HCT116 (cell line): ENCODE data around the gene MCTS1. TPM values are rescaled to one million over a fixed set of nuclear protein-coding genes. Genes with fewer than 3 reads are reported as not detected.

Experiments
- ATAC-seq: fragments of 200-7000 bp; cut with Tn5 transposase; 2 replicates; pipeline ENCODE4 v1.9.1; 2020; ENCODE audit warnings: mild to moderate bottlenecking, moderate library complexity
- BruUV-seq: library from RNA; stranded (reverse); fragments of 400-500 nt; replicated peaks from 2 replicates; lab custom pipeline; 2021; lab: Mats Ljungman, UMichigan
- CTCF ChIA-PET: fragments of 300-600 bp; sonication (Branson Sonifier 250); formaldehyde crosslinking; loops from one replicate; lab custom pipeline; 2021; ENCODE audit warnings: antibody characterized with exemption; lab: Charles Lee
- POLR2A ChIA-PET: fragments of 300-600, 350-600 bp; sonication (Branson Sonifier 250); formaldehyde crosslinking; loops from one replicate; lab custom pipeline; 2021; ENCODE audit warnings: antibody characterized with exemption; lab: Charles Lee
- RAD21 ChIA-PET, 2 experiments: fragments of 300-600 bp; sonication (Branson Sonifier 250); formaldehyde crosslinking; loops; one replicate each; lab custom pipeline; 2023; ENCODE audit warnings: low total read pairs in 2 of 2; ENCODE audit not compliant: uncharacterized antibody in 2 of 2, unreplicated experiment in 2 of 2, low non-redundant PET in 1 of 2; lab: Charles Lee
- DNase-seq: peaks from one replicate; pipeline ENCODE4 v3.0.0-alpha.2; 2010; ENCODE audit warnings: low read depth, low spot score
- H2AFZ ChIP-seq: fragments of 200-600 bp; shearing (Covaris generic), sonication (generic); 2 replicates; pipeline ENCODE4 v1.6.1; 2017; ENCODE audit warnings: low read depth, mixed run types, mixed read lengths, antibody characterized with exemption, low read length; ENCODE audit not compliant: poor library complexity, severe bottlenecking
- H3K27ac ChIP-seq: 2 replicates; pipeline ENCODE4 v1.5.1; 2012; ENCODE audit warnings: low read depth, low read length
- H3K27me3 ChIP-seq: fragments of 200-600 bp; sonication (generic); 2 replicates; pipeline ENCODE4 v1.6.1; 2016; ENCODE audit warnings: mixed run types, low read length, mixed read lengths; ENCODE audit not compliant: insufficient read depth
- H3K36me3 ChIP-seq, 2 experiments: fragments of 200-500 bp in 1 of 2; fragments of 200-600 bp in 1 of 2; sonication (Bioruptor generic) in 1 of 2; sonication (generic) in 1 of 2; 2 replicates each; pipeline versions ENCODE4 v1.5.1 to v1.6.1; 2014 to 2016; ENCODE audit warnings: low read length in 2 of 2, inconsistent platforms in 1 of 2, mixed read lengths in 1 of 2, mixed run types in 1 of 2; ENCODE audit not compliant: insufficient read depth in 2 of 2, control insufficient read depth in 1 of 2
- H3K4me1 ChIP-seq, 2 experiments: fragments of 200-600 bp in 1 of 2; sonication (generic) in 1 of 2; 2 replicates each; pipeline versions ENCODE4 v1.5.1 to v1.6.1; 2012 to 2017; ENCODE audit warnings: low read length in 2 of 2, inconsistent platforms in 1 of 2, mild to moderate bottlenecking in 1 of 2, mixed read lengths in 1 of 2, mixed run types in 1 of 2, moderate library complexity in 1 of 2; ENCODE audit not compliant: insufficient read depth in 2 of 2, control insufficient read depth in 1 of 2
- H3K4me2 ChIP-seq: fragments of 200-600 bp; sonication (generic); 2 replicates; pipeline ENCODE4 v1.6.1; 2017; ENCODE audit warnings: mixed run types, low read length, mixed read lengths
- H3K4me3 ChIP-seq, 2 experiments: fragments of 200-600 bp in 1 of 2; sonication (generic) in 1 of 2; replicated peaks in 1 of 2; 2 replicates each; pipeline ENCODE4 v1.5.1; 2011 to 2016; ENCODE audit warnings: low read length in 2 of 2, control low read depth in 1 of 2, low read depth in 1 of 2, mild to moderate bottlenecking in 1 of 2, mixed read lengths in 1 of 2, mixed run types in 1 of 2
- H3K79me2 ChIP-seq: fragments of 200-600 bp; sonication (generic); 2 replicates; pipeline ENCODE4 v1.6.1; 2017; ENCODE audit warnings: mild to moderate bottlenecking, mixed run types, low read length, moderate library complexity, mixed read lengths; ENCODE audit not compliant: insufficient read depth
- H3K9ac ChIP-seq: fragments of 200-600 bp; sonication (generic); 2 replicates; pipeline ENCODE4 v1.6.1; 2016; ENCODE audit warnings: low read length, mixed read lengths
- H3K9me2 ChIP-seq: fragments of 200-600 bp; sonication (generic), shearing (Covaris generic); 2 replicates; pipeline ENCODE4 v1.6.1; 2017; ENCODE audit warnings: mixed run types, mild to moderate bottlenecking, moderate library complexity; ENCODE audit not compliant: insufficient read depth
- H3K9me3 ChIP-seq, 2 experiments: fragments of 200-500 bp in 1 of 2; fragments of 200-600 bp in 1 of 2; sonication (Bioruptor generic) in 1 of 2; sonication (generic) in 1 of 2; 2 replicates each; pipeline ENCODE4 v1.6.1; 2014 to 2017; ENCODE audit warnings: low read length in 2 of 2, mixed read lengths in 2 of 2, inconsistent platforms in 1 of 2, low read depth in 1 of 2, mild to moderate bottlenecking in 1 of 2, mixed run types in 1 of 2, moderate library complexity in 1 of 2; ENCODE audit not compliant: control insufficient read depth in 1 of 2, insufficient read depth in 1 of 2
- H4K20me1 ChIP-seq: fragments of 200-600 bp; sonication (generic), shearing (Covaris generic); 2 replicates; pipeline ENCODE4 v1.6.1; 2017; ENCODE audit warnings: mixed run types, mild to moderate bottlenecking, moderate library complexity; ENCODE audit not compliant: insufficient read depth
- CBX3 ChIP-seq: IDR thresholded peaks from 2 replicates; pipeline ENCODE4 v1.6.1; 2012; ENCODE audit warnings: low read depth
- CEBPB ChIP-seq: IDR thresholded peaks from 2 replicates; pipeline ENCODE4 v1.6.1; 2012; ENCODE audit warnings: low read depth
- EZH2phosphoT487 ChIP-seq: fragments of 200-600 bp; IDR thresholded peaks from 2 replicates; pipeline ENCODE4 v1.6.1; 2018; ENCODE audit warnings: antibody characterized with exemption, borderline replicate concordance
- FOSL1 ChIP-seq: IDR thresholded peaks from 2 replicates; pipeline ENCODE4 v1.6.1; 2012; ENCODE audit warnings: low read depth
- RAD21 ChIP-seq: IDR thresholded peaks from 2 replicates; pipeline ENCODE4 v1.6.1; 2012; ENCODE audit warnings: low read depth, mild to moderate bottlenecking
- ZFX ChIP-seq: fragments of 450-650 bp; IDR thresholded peaks from 2 replicates; pipeline ENCODE4 v1.6.1; 2017
- ZNF274 ChIP-seq: fragments of 200-500 bp; sonication (Bioruptor generic); IDR thresholded peaks from 2 replicates; pipeline ENCODE4 v1.6.1; 2014; ENCODE audit warnings: mild to moderate bottlenecking, low read depth, low read length, inconsistent platforms
- intact Hi-C: fragments of 100-400 bp; cut with micrococcal nuclease; formaldehyde crosslinking; loops from 2 replicates; pipeline ENCODE4 v1.10.0; 2022
- total RNA-seq: library from RNA; stranded (reverse); gene quantifications from one replicate; pipeline ENCODE4 v1.2.1, GENCODE V29; 2021; ENCODE audit not compliant: unreplicated experiment
- TF ChIP-seq, protein P1 (sequence below): IDR thresholded peaks from 2 replicates; pipeline ENCODE4 v1.6.1; 2012
- TF ChIP-seq, protein P2 (sequence below): IDR thresholded peaks from 2 replicates; pipeline ENCODE4 v1.6.1; 2012; ENCODE audit warnings: low read depth
- TF ChIP-seq, protein P3 (sequence below), 3 experiments: fragments of 200-600 bp in 1 of 3; sonication (generic) in 1 of 3; IDR thresholded peaks in 2 of 3; conservative IDR thresholded peaks in 1 of 3; 2 replicates each; pipeline ENCODE4 v1.5.1; 2012 to 2017; ENCODE audit warnings: low read depth in 2 of 3, low read length in 2 of 3, antibody characterized with exemption in 1 of 3, borderline replicate concordance in 1 of 3, control low read depth in 1 of 3, mild to moderate bottlenecking in 1 of 3, mixed read lengths in 1 of 3, mixed run types in 1 of 3, moderate library complexity in 1 of 3; ENCODE audit not compliant: insufficient read depth in 1 of 3

Gene MCTS1
- total RNA-seq, 1 experiment from 2014 or later, result 49.5 TPM

DNA sequence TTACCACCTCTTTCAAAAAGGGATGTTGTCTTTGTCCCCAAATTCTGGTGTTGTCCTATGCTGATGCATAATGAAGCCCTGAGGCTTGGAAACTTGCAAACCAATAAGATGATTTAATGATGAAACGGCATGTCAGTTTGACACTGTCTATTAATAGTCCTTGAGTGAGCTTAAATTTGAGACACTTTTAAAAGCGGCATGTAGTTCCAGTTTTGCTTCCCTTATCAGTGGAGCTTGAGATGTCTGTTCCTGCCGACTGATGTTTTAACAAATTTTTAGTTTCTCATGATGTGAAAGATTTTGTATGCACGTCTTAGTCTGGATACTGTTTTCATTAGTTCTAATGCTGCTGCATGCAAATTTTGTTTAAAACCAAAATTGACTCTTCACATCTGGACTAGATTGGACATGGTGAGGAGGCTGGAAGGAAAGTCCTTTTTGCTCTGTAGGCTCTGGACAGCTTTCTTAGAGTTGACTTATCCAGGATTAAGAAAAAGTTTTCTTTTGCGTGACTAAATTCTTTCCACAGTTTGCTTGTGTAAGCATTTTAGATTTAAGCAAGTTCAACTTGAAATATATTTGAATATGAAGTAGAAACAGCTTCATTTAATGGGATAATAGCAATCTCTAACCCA lies 14.2 kb downstream of the MCTS1 start:
- Histone ChIP-seq H3K36me3 (peaks cover 0 to 10% of the 10 kb centered on the region in 2 experiments; a peak in 1 of 4 replicates), H3K79me2 (no peaks in the 10 kb centered on the region), H3K4me2 (no peak overlapping the region), H3K9me3 (no peaks in the 10 kb centered on the region), H3K27ac (no peak overlapping the region), H3K4me3 (no peak overlapping the region), H4K20me1 (no peaks in the 10 kb centered on the region; the same call in 1 of the 2 replicates), H3K27me3 (no peaks in the 10 kb centered on the region), H3K4me1 (no peaks in the 10 kb centered on the region), H2AFZ (no peak overlapping the region), H3K9me2 (no peaks in the 10 kb centered on the region), H3K9ac (no peak overlapping the region)
- intact Hi-C loops, result no loop called here
- DNase-seq (no peak), ATAC-seq (no peak)
- no peak for TF ChIP-seq ZFX
- TF ChIP-seq CEBPB, result no peak
- TF ChIP-seq, protein P1, sequence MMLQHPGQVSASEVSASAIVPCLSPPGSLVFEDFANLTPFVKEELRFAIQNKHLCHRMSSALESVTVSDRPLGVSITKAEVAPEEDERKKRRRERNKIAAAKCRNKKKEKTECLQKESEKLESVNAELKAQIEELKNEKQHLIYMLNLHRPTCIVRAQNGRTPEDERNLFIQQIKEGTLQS, result no peak
- TF ChIP-seq ZNF274, result no peak
- TF ChIP-seq, protein P2, sequence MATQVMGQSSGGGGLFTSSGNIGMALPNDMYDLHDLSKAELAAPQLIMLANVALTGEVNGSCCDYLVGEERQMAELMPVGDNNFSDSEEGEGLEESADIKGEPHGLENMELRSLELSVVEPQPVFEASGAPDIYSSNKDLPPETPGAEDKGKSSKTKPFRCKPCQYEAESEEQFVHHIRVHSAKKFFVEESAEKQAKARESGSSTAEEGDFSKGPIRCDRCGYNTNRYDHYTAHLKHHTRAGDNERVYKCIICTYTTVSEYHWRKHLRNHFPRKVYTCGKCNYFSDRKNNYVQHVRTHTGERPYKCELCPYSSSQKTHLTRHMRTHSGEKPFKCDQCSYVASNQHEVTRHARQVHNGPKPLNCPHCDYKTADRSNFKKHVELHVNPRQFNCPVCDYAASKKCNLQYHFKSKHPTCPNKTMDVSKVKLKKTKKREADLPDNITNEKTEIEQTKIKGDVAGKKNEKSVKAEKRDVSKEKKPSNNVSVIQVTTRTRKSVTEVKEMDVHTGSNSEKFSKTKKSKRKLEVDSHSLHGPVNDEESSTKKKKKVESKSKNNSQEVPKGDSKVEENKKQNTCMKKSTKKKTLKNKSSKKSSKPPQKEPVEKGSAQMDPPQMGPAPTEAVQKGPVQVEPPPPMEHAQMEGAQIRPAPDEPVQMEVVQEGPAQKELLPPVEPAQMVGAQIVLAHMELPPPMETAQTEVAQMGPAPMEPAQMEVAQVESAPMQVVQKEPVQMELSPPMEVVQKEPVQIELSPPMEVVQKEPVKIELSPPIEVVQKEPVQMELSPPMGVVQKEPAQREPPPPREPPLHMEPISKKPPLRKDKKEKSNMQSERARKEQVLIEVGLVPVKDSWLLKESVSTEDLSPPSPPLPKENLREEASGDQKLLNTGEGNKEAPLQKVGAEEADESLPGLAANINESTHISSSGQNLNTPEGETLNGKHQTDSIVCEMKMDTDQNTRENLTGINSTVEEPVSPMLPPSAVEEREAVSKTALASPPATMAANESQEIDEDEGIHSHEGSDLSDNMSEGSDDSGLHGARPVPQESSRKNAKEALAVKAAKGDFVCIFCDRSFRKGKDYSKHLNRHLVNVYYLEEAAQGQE, result no peak
- no peak for TF ChIP-seq FOSL1
- no peak for TF ChIP-seq RAD21
- TF ChIP-seq, protein P3, sequence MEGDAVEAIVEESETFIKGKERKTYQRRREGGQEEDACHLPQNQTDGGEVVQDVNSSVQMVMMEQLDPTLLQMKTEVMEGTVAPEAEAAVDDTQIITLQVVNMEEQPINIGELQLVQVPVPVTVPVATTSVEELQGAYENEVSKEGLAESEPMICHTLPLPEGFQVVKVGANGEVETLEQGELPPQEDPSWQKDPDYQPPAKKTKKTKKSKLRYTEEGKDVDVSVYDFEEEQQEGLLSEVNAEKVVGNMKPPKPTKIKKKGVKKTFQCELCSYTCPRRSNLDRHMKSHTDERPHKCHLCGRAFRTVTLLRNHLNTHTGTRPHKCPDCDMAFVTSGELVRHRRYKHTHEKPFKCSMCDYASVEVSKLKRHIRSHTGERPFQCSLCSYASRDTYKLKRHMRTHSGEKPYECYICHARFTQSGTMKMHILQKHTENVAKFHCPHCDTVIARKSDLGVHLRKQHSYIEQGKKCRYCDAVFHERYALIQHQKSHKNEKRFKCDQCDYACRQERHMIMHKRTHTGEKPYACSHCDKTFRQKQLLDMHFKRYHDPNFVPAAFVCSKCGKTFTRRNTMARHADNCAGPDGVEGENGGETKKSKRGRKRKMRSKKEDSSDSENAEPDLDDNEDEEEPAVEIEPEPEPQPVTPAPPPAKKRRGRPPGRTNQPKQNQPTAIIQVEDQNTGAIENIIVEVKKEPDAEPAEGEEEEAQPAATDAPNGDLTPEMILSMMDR (IDR thresholded peaks at IDR 0.05 in 2 of 3, conservative IDR thresholded peaks at IDR 0.05 in 1 of 3; ENCODE audit: borderline replicate concordance in 1 of 3, insufficient read depth in 1 of 3, low read depth in 2 of 3, low read length in 2 of 3), result no peak
- no peak for TF ChIP-seq CBX3
- TF ChIP-seq EZH2phosphoT487, result no peak
- RAD21 ChIA-PET, result no interaction called here
- no TSS peak for BruUV-seq
- POLR2A ChIA-PET, result no interaction called here
- CTCF ChIA-PET, result no interaction called here
